HepG2 (cell line): ENCODE data around the gene TLR4. TPM values are rescaled to one million over a fixed set of nuclear protein-coding genes. Genes with fewer than 3 reads are reported as not detected.

Experiments
- ATAC-seq: fragments of 200-7000 bp; cut with Tn5 transposase; 3 replicates; pipeline ENCODE4 v1.9.1; 2020; ENCODE audit warnings: mild to moderate bottlenecking, moderate library complexity
- BruUV-seq: library from RNA; stranded (reverse); fragments of 400-500 nt; replicated peaks from 2 replicates; lab custom pipeline; 2021; lab: Mats Ljungman, UMichigan
- CTCF ChIA-PET: fragments of 300-600 bp; formaldehyde crosslinking; extraction: SDS; loops from one replicate; lab custom pipeline; 2021; ENCODE audit warnings: low total read pairs, inconsistent platforms, low intra/inter-chr PET ratio; lab: Yijun Ruan, JAX
- POLR2A ChIA-PET: fragments of 350-600 bp; sonication (Branson Sonifier 250); formaldehyde crosslinking; loops from one replicate; lab custom pipeline; 2020; ENCODE audit warnings: antibody characterized with exemption, inconsistent platforms; lab: Yijun Ruan, JAX
- DNase-seq: peaks from one replicate; pipeline ENCODE4 v3.0.0-alpha.2; 2015; ENCODE audit warnings: low spot score
- FAIRE-seq: peaks from 3 replicates; lab custom pipeline; 2011; peaks lifted over from hg19 to GRCh38; lab: Jason Lieb, UNC
- H2AFZ ChIP-seq: one replicate; pipeline ENCODE4 v1.6.1; 2011; ENCODE audit warnings: low read length, inconsistent platforms
- H3K27ac ChIP-seq: fragments of 300-600 bp; 3 replicates; pipeline ENCODE4 v1.8.0; 2011; ENCODE audit warnings: mixed run types, mild to moderate bottlenecking, mixed read lengths, low read length, inconsistent platforms; ENCODE audit not compliant: insufficient read depth; ENCODE audit errors: extremely low read length
- H3K27me3 ChIP-seq, 2 experiments: fragments of 200-600 bp in 1 of 2; 2 replicates in 1 of 2; 3 replicates in 1 of 2; pipeline versions ENCODE4 v1.6.0 to v1.8.0; 2011; ENCODE audit warnings: low read length in 2 of 2, mild to moderate bottlenecking in 2 of 2, moderate library complexity in 2 of 2, inconsistent platforms in 1 of 2; ENCODE audit not compliant: insufficient read depth in 2 of 2, control insufficient read depth in 1 of 2
- H3K36me3 ChIP-seq, 2 experiments: fragments of 200-600 bp in 1 of 2; replicated peaks in 1 of 2; 2 replicates in 1 of 2; 3 replicates in 1 of 2; pipeline versions ENCODE4 v1.5.1 to v1.8.0; 2011; ENCODE audit warnings: low read length in 2 of 2, inconsistent platforms in 1 of 2; ENCODE audit not compliant: insufficient read depth in 2 of 2, control insufficient read depth in 1 of 2
- H3K4me1 ChIP-seq: 2 replicates; pipeline ENCODE4 v1.5.1; 2012; ENCODE audit warnings: low read length, inconsistent platforms; ENCODE audit not compliant: insufficient read depth
- H3K4me2 ChIP-seq: 2 replicates; pipeline ENCODE4 v1.6.0; 2011; ENCODE audit warnings: low read depth, low read length, inconsistent platforms
- H3K4me3 ChIP-seq, 3 experiments: fragments of 200-600 bp in 1 of 3; sonication (generic), shearing (Covaris generic) in 1 of 3; replicated peaks in 1 of 3; 2 replicates each; pipeline ENCODE4 v1.5.1; 2011 to 2016; ENCODE audit warnings: low read length in 3 of 3, inconsistent platforms in 2 of 3, low read depth in 2 of 3, mild to moderate bottlenecking in 2 of 3, control low read depth in 1 of 3, mixed read lengths in 1 of 3; ENCODE audit not compliant: insufficient read depth in 1 of 3
- H3K79me2 ChIP-seq: one replicate; pipeline ENCODE4 v1.6.1; 2011; ENCODE audit warnings: low read length, inconsistent platforms; ENCODE audit not compliant: insufficient read depth
- H3K9ac ChIP-seq: 2 replicates; pipeline ENCODE4 v1.6.0; 2011; ENCODE audit warnings: mild to moderate bottlenecking, low read depth, low read length, inconsistent platforms; ENCODE audit not compliant: insufficient read depth
- H3K9me3 ChIP-seq: 2 replicates; pipeline ENCODE4 v1.5.1; 2012; ENCODE audit warnings: mild to moderate bottlenecking, low read length
- H4K20me1 ChIP-seq: 2 replicates; pipeline ENCODE4 v1.6.0; 2011; ENCODE audit warnings: inconsistent platforms, mild to moderate bottlenecking, low read length, moderate library complexity; ENCODE audit not compliant: insufficient read depth
- CCDC6 ChIP-seq: sonication (generic); formaldehyde crosslinking; IDR thresholded peaks from 2 replicates; pipeline ENCODE4 v1.8.1; 2022; ENCODE audit warnings: mild to moderate bottlenecking, missing genetic modification reagents, moderate library complexity
- GFI1 ChIP-seq: sonication (generic); formaldehyde crosslinking; IDR thresholded peaks from 2 replicates; pipeline ENCODE4 v1.5.0; 2020; ENCODE audit warnings: missing genetic modification reagents, mild to moderate bottlenecking, borderline replicate concordance
- HNRNPUL1 ChIP-seq: fragments of 200-400 bp; formaldehyde crosslinking; IDR thresholded peaks from 2 replicates; pipeline ENCODE4 v1.6.1; 2017; ENCODE audit warnings: low read depth, mild to moderate bottlenecking, low read length, moderate library complexity
- KLF6 ChIP-seq: IDR thresholded peaks from 2 replicates; pipeline ENCODE4 v1.8.0; 2016; ENCODE audit warnings: missing biosample characterization, missing genetic modification reagents
- REXO4 ChIP-seq: sonication (generic); formaldehyde crosslinking; IDR thresholded peaks from 2 replicates; pipeline ENCODE4 v1.8.0; 2022; ENCODE audit warnings: missing genetic modification reagents, mild to moderate bottlenecking, borderline replicate concordance
- SP5 ChIP-seq: IDR thresholded peaks from 2 replicates; pipeline ENCODE4 v1.6.1; 2016; ENCODE audit warnings: low read depth, borderline replicate concordance
- TOE1 ChIP-seq: sonication (generic); formaldehyde crosslinking; IDR thresholded peaks from 2 replicates; pipeline ENCODE4 v1.4.0; 2020; ENCODE audit warnings: mild to moderate bottlenecking, missing genetic modification reagents
- ZBTB4 ChIP-seq: sonication (generic); formaldehyde crosslinking; IDR thresholded peaks from 2 replicates; pipeline ENCODE4 v1.4.0; 2020; ENCODE audit warnings: missing genetic modification reagents, mild to moderate bottlenecking, borderline replicate concordance
- ZSCAN20 ChIP-seq: sonication (generic); formaldehyde crosslinking; IDR thresholded peaks from 2 replicates; pipeline ENCODE4 v1.4.0; 2020; ENCODE audit warnings: missing genetic modification reagents, mild to moderate bottlenecking, borderline replicate concordance
- WGBS: methylation state at CpG from one replicate; pipeline ENCODE4 v1.1.6; 2017; ENCODE audit warnings: low lambda C conversion rate; 5-methylcytosine and 5-hydroxymethylcytosine counted together
- in situ Hi-C: cut with HindIII; loops from 2 replicates; pipeline ENCODE4 v1.10.0; 2017; ENCODE audit warnings: low pct_unique_long_range_greater_than_20kb; ENCODE audit not compliant: extremely low pct_ligation_motif_present
- intact Hi-C: fragments of 100-400 bp; cut with micrococcal nuclease; formaldehyde crosslinking; loops from one replicate; pipeline ENCODE4 v1.10.0; 2022; ENCODE audit not compliant: unreplicated experiment
- polyA plus RNA-seq, 8 experiments: library from polyadenylated mRNA; depleted of rRNA in 3 of 8; stranded (reverse) in 7 of 8; unstranded in 1 of 8; fragments of >200 nt; fragmentation: Illumina TruSeq in 4 of 8; extraction: Trizol in 4 of 8; gene quantifications; 2 replicates each; pipeline versions ENCODE4 v1.2.1 to v1.2.3, GENCODE V29; 2011 to 2016; ENCODE audit warnings: low read depth in 4 of 8, missing spikeins in 1 of 8, mixed read lengths in 1 of 8; ENCODE audit not compliant: insufficient read depth in 1 of 8
- total RNA-seq, 5 experiments: library from RNA; depleted of rRNA; stranded (reverse); fragments of >200 nt; fragmentation: Illumina TruSeq; extraction: Trizol; gene quantifications; 2 replicates each; pipeline ENCODE4 v1.2.3, GENCODE V29; 2016; ENCODE audit warnings: low read depth in 1 of 5
- TF ChIP-seq, protein P1 (sequence below): sonication (generic); formaldehyde crosslinking; IDR thresholded peaks from 2 replicates; pipeline ENCODE4 v1.4.0; 2020; ENCODE audit warnings: missing genetic modification reagents
- TF ChIP-seq, protein P2 (sequence below): sonication (generic); formaldehyde crosslinking; conservative IDR thresholded peaks from 2 replicates; pipeline ENCODE4 v1.5.0; 2020; ENCODE audit warnings: missing genetic modification reagents

Gene TLR4
- total and polyA plus RNA-seq, 2 of the 13 experiments (the other 11 are each of a cell fraction or from before 2014, with no cell fraction given) = 0.07 to 0.22 TPM

- ATAC-seq = no peak
Measured at GRCh38 chr9:117723986-117724625, 19.9 kb downstream of the TLR4 start.

More at GRCh38 chr9:117723986-117724625, 19.9 kb downstream of the TLR4 start:
- no TSS peak for BruUV-seq
- FAIRE-seq = no peak
- Histone ChIP-seq H3K79me2 (no peaks in the 10 kb centered on the region), H3K27ac (no peak overlapping the region)
- DNase-seq = no peak
- TF ChIP-seq ZBTB4 (CRISPR knock-in tag) (no peak), TOE1 (CRISPR knock-in tag) (no peak), REXO4 (no peak), CCDC6 (CRISPR knock-in tag) (no peak), SP5 (CRISPR knock-in tag) (no peak), GFI1 (CRISPR knock-in tag) (no peak), HNRNPUL1 (no peak), ZSCAN20 (no peak), KLF6 (no peak)
- TF ChIP-seq, protein P1, sequence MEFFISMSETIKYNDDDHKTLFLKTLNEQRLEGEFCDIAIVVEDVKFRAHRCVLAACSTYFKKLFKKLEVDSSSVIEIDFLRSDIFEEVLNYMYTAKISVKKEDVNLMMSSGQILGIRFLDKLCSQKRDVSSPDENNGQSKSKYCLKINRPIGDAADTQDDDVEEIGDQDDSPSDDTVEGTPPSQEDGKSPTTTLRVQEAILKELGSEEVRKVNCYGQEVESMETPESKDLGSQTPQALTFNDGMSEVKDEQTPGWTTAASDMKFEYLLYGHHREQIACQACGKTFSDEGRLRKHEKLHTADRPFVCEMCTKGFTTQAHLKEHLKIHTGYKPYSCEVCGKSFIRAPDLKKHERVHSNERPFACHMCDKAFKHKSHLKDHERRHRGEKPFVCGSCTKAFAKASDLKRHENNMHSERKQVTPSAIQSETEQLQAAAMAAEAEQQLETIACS = no peak
- TF ChIP-seq, protein P2, sequence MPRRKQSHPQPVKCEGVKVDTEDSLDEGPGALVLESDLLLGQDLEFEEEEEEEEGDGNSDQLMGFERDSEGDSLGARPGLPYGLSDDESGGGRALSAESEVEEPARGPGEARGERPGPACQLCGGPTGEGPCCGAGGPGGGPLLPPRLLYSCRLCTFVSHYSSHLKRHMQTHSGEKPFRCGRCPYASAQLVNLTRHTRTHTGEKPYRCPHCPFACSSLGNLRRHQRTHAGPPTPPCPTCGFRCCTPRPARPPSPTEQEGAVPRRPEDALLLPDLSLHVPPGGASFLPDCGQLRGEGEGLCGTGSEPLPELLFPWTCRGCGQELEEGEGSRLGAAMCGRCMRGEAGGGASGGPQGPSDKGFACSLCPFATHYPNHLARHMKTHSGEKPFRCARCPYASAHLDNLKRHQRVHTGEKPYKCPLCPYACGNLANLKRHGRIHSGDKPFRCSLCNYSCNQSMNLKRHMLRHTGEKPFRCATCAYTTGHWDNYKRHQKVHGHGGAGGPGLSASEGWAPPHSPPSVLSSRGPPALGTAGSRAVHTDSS (CRISPR knock-in tag) = no peak
- TF ChIP-seq, all 625 proteins: peak for 0
- Histone ChIP-seq H4K20me1 (no peaks in the 10 kb centered on the region), H3K9ac (no peak overlapping the region), H3K36me3 (no peaks in the 10 kb centered on the region), H3K27me3 (no peaks in the 10 kb centered on the region), H3K4me2 (no peak overlapping the region), H3K4me3 (no peak overlapping the region), H3K4me1 (no peaks in the 10 kb centered on the region), H3K9me3 (no peaks in the 10 kb centered on the region), H2AFZ (no peak overlapping the region)
- WGBS = 0% methylated on average over 3 of the region's 3 CpGs
- in situ Hi-C loops = no loop called here
- CTCF ChIA-PET = no interaction called here
- POLR2A ChIA-PET = no interaction called here
- intact Hi-C loops = no loop called here
